HG03039 (cell line): ENCODE results near the gene SRBD1.

ENCODE experiments used
- ATAC-seq: cut with Tn5 transposase; IDR thresholded peaks from one replicate; pipeline ENCODE4 v1.9.1; 2021; ENCODE audit warnings: mild to moderate bottlenecking, moderate library complexity; ENCODE audit not compliant: unreplicated experiment

SRBD1 gene

GRCh38 chr2:45382744-45383143 lies 228.3 kb downstream of the SRBD1 start:
- ATAC-seq: no peak

GRCh38 chr2:45380131-45380836 lies 230.8 kb downstream of the SRBD1 start:
- ATAC-seq: no peak

GRCh38 chr2:45379399-45380087 lies 231.5 kb downstream of the SRBD1 start:
- no peak for ATAC-seq

- no peak for ATAC-seq
Observed at GRCh38 chr2:45373534-45373933, 237.5 kb downstream of the SRBD1 start.

- no peak for ATAC-seq
Observed at GRCh38 chr2:45370369-45370768, 240.7 kb downstream of the SRBD1 start.

GRCh38 chr2:45368792-45369191 lies 242.3 kb downstream of the SRBD1 start:
- no peak for ATAC-seq

- no peak for ATAC-seq
Observed at GRCh38 chr2:45361666-45362065, 249.4 kb downstream of the SRBD1 start.

GRCh38 chr2:45354776-45355175 lies 256.3 kb downstream of the SRBD1 start:
- ATAC-seq: no peak

- no peak for ATAC-seq
Observed at GRCh38 chr2:45353879-45354278, 257.2 kb downstream of the SRBD1 start.

- ATAC-seq: no peak
Observed at GRCh38 chr2:45352506-45352905, 258.6 kb downstream of the SRBD1 start.

- ATAC-seq: no peak
Observed at GRCh38 chr2:45345331-45346234, 265.5 kb downstream of the SRBD1 start.

GRCh38 chr2:45344502-45344901 lies 266.6 kb downstream of the SRBD1 start:
- no peak for ATAC-seq

GRCh38 chr2:45344071-45344470 lies 267.0 kb downstream of the SRBD1 start:
- ATAC-seq: no peak

GRCh38 chr2:45343251-45344017 lies 267.6 kb downstream of the SRBD1 start:
- no peak for ATAC-seq

- ATAC-seq: no peak
Observed at GRCh38 chr2:45340318-45340717, 270.7 kb downstream of the SRBD1 start.

GRCh38 chr2:45339253-45339652 lies 271.8 kb downstream of the SRBD1 start:
- ATAC-seq: no peak
